ENCODE results near the gene ATP11A. TPM values are rescaled to one million over a fixed set of nuclear protein-coding genes. Genes with fewer than 3 reads are reported as not detected.

Gene ATP11A
- total and polyA plus RNA-seq, 9 of the 15 experiments (the other 6 are each of a cell fraction or from before 2014, with no cell fraction given): 0.38 to 34.2 (median 4.2) TPM

DNA sequence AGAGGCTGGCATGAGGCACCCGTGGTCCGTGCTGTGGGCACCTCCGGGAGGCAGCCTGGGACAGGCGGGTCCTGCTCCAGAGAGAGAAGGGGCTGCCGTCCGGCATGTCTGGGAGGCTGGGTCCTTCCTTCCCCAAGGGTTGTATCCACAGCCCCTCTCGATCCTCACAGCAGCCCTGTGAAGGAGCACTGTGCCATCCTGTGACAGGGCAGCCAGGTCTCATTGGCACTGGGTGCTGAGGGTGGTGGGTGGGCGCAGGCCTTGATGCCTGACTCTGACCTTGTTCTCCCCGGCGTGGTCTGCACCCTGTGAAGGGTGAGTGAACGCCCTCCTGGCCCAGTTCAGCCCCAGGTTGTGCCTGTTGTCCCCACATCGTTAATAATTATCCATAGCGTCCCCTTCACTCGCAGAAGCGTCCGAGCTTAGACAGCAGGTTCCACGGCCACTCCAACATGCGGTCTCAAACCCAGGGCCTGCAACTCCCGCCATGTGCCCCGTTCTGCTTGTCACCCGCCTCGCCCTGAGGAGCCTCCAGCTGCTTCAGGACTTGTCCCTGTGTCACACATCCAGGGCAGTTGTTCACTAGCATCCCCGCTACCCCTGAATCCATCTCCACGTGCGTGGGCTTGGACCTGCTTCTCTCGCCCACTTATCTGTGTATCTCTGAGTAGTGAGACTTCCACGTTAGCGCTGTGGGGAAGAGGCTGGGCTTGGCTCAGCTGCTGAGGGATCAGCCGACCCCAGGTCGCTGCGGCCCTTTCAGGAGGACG is 10.6 kb downstream of the ATP11A start:
- H3K79me2 ChIP-seq (ENCODE audit: control insufficient read depth, insufficient read depth, low read length): peaks cover 83% of the 10 kb centered on the region
- TF ChIP-seq L3MBTL2 (IDR thresholded peaks at IDR 0.05) (peak; percentile 32; the same call in 1 of the 2 replicates), RBFOX2 (IDR thresholded peaks at IDR 0.05; ENCODE audit: low read depth, low read length) (peak; percentile 53), RBM14 (IDR thresholded peaks at IDR 0.05; ENCODE audit: borderline replicate concordance, insufficient read depth, low read depth, low read length) (no peak), HIVEP1 (CRISPR knock-in tag; IDR thresholded peaks at IDR 0.05) (no peak), PYGO2 (tag; IDR thresholded peaks at IDR 0.05) (no peak), FOXM1 (IDR thresholded peaks at IDR 0.05; ENCODE audit: low read depth) (no peak), FOXM1 (CRISPR knock-in tag; IDR thresholded peaks at IDR 0.05; ENCODE audit: low read depth) (no peak), ZNF143 (CRISPR knock-in tag; IDR thresholded peaks at IDR 0.05) (peak; percentile 33; the same call in 1 of the 2 replicates), NRF1 (conservative IDR thresholded peaks at IDR 0.05 in 1 of 2, IDR thresholded peaks at IDR 0.05 in 1 of 2) (0 out of 4 replicates have a peak, but pooled peaks of 1 of the 2 experiments have one; percentile 9), PHB2 (IDR thresholded peaks at IDR 0.05; ENCODE audit: low read depth) (no peak), NONO (IDR thresholded peaks at IDR 0.05; ENCODE audit: low read depth in 2 of 2, low read length in 1 of 2) (no peak)
- TF ChIP-seq, protein P1, sequence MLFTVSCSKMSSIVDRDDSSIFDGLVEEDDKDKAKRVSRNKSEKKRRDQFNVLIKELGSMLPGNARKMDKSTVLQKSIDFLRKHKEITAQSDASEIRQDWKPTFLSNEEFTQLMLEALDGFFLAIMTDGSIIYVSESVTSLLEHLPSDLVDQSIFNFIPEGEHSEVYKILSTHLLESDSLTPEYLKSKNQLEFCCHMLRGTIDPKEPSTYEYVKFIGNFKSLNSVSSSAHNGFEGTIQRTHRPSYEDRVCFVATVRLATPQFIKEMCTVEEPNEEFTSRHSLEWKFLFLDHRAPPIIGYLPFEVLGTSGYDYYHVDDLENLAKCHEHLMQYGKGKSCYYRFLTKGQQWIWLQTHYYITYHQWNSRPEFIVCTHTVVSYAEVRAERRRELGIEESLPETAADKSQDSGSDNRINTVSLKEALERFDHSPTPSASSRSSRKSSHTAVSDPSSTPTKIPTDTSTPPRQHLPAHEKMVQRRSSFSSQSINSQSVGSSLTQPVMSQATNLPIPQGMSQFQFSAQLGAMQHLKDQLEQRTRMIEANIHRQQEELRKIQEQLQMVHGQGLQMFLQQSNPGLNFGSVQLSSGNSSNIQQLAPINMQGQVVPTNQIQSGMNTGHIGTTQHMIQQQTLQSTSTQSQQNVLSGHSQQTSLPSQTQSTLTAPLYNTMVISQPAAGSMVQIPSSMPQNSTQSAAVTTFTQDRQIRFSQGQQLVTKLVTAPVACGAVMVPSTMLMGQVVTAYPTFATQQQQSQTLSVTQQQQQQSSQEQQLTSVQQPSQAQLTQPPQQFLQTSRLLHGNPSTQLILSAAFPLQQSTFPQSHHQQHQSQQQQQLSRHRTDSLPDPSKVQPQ (CRISPR knock-in tag; IDR thresholded peaks at IDR 0.05; ENCODE audit: borderline replicate concordance): no peak
- TF ChIP-seq, protein P2, sequence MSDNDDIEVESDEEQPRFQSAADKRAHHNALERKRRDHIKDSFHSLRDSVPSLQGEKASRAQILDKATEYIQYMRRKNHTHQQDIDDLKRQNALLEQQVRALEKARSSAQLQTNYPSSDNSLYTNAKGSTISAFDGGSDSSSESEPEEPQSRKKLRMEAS (CRISPR knock-in tag; IDR thresholded peaks at IDR 0.05): peak; percentile 56; the same call in 1 of the 2 replicates
- TF ChIP-seq, protein P3, sequence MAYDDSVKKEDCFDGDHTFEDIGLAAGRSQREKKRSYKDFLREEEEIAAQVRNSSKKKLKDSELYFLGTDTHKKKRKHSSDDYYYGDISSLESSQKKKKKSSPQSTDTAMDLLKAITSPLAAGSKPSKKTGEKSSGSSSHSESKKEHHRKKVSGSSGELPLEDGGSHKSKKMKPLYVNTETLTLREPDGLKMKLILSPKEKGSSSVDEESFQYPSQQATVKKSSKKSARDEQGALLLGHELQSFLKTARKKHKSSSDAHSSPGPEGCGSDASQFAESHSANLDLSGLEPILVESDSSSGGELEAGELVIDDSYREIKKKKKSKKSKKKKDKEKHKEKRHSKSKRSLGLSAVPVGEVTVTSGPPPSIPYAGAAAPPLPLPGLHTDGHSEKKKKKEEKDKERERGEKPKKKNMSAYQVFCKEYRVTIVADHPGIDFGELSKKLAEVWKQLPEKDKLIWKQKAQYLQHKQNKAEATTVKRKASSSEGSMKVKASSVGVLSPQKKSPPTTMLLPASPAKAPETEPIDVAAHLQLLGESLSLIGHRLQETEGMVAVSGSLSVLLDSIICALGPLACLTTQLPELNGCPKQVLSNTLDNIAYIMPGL (CRISPR knock-in tag; IDR thresholded peaks at IDR 0.05): no peak
- TF ChIP-seq, protein P4, sequence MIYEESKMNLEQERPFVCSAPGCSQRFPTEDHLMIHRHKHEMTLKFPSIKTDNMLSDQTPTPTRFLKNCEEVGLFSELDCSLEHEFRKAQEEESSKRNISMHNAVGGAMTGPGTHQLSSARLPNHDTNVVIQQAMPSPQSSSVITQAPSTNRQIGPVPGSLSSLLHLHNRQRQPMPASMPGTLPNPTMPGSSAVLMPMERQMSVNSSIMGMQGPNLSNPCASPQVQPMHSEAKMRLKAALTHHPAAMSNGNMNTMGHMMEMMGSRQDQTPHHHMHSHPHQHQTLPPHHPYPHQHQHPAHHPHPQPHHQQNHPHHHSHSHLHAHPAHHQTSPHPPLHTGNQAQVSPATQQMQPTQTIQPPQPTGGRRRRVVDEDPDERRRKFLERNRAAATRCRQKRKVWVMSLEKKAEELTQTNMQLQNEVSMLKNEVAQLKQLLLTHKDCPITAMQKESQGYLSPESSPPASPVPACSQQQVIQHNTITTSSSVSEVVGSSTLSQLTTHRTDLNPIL (CRISPR knock-in tag; IDR thresholded peaks at IDR 0.05): no peak

More for the DNA sequence above, 10.6 kb downstream of the ATP11A start:
- H3K4me2 ChIP-seq (ENCODE audit: insufficient read depth, low read length): peak overlapping the region; percentile 74
- peak overlapping the region; percentile 50; the same call in 1 of the 2 replicates for H2AFZ ChIP-seq (ENCODE audit: low read depth, low read length)
- peaks cover 36% of the 10 kb centered on the region for H4K20me1 ChIP-seq (replicated peaks; ENCODE audit: control insufficient read depth, insufficient read depth, low read length)
- H3K9ac ChIP-seq (ENCODE audit: insufficient read depth in 1 of 2, low read depth in 2 of 2, low read length in 2 of 2): peak overlapping the region in 1 of 2 experiments; percentile 82; a peak in 3 of 4 replicates
- no peaks in the 10 kb centered on the region for H3K9me3 ChIP-seq (replicated peaks; ENCODE audit: control insufficient read depth, insufficient read depth, low read depth, low read length)
- H3K27me3 ChIP-seq (ENCODE audit: control insufficient read depth in 2 of 2, insufficient read depth in 2 of 2, low read length in 2 of 2): no peaks in the 10 kb centered on the region
- H3K27ac ChIP-seq (ENCODE audit: extremely low read depth, low read depth, low read length): peak overlapping the region; percentile 69; the same call in 2 of the 3 replicates
- FAIRE-seq (no peak), ATAC-seq (peak; percentile 61), DNase-seq (ENCODE audit: extremely low read depth in 1 of 4, low spot score in 3 of 4) (no peak)
- in situ Hi-C loops (cut with MboI): no loop called here
- ChIA-PET POLR2A (interaction anchor here (2.0 kb wide), 1 partner anchor 9 kb away, joined by 6 read pairs; no protein-coding TSS in a partner anchor), CTCF (ENCODE audit: low intra/inter-chr PET ratio) (no interaction called here)
- H3K36me3 ChIP-seq (ENCODE audit: control insufficient read depth, insufficient read depth, low read length): peaks cover 17% of the 10 kb centered on the region; the same call in 2 of the 3 replicates
- H3K4me1 ChIP-seq (replicated peaks in 1 of 2; ENCODE audit: control insufficient read depth in 2 of 2, insufficient read depth in 2 of 2, low read length in 2 of 2): peaks cover 44 to 69% of the 10 kb centered on the region in 2 experiments
- BruUV-seq (replicated peaks): no TSS peak
- H3K9me1 ChIP-seq (ENCODE audit: control insufficient read depth, insufficient read depth, low read length): peaks cover 13% of the 10 kb centered on the region
- 51% methylated on average over 18 of the region's 32 CpGs for WGBS (ENCODE audit: insufficient coverage, low coverage, missing lambda C conversion rate)
- no peak overlapping the region for H3K4me3 ChIP-seq
- intact Hi-C loops (cut with micrococcal nuclease): no loop called here
